ENCODE results near the gene HDHD3. TPM values are rescaled to one million over a fixed set of nuclear protein-coding genes. Genes with fewer than 3 reads are reported as not detected.

Gene HDHD3
- total and polyA plus RNA-seq, 12 donors, result 89.1 to 343 (median 194) TPM

- intact Hi-C loops (cut with DNase I), result no loop called here
- Histone ChIP-seq H3K36me3 (replicated peaks in 1 of 2) (peaks cover 0 to 66% of the 10 kb centered on the region in 2 donors), H3K4me1 (replicated peaks in 1 of 2) (peaks cover 4 to 6% of the 10 kb centered on the region in 2 donors), H3K9me3 (replicated peaks in 1 of 3) (no peaks in the 10 kb centered on the region), H3K27ac (peak overlapping the region in 2 of 5 donors; percentile 73 to 75), H3K4me3 (no peak overlapping the region), H3K27me3 (no peaks in the 10 kb centered on the region)
- no peak for DNase-seq
- TF ChIP-seq POLR2A (IDR thresholded peaks at IDR 0.05) (no peak), CTCF (IDR thresholded peaks at IDR 0.05) (no peak)
- 73 to 90% (median 86%) methylated on average over 6 to 11 of the region's 11 CpGs for WGBS, 4 donors
These were observed 12.7 kb upstream of the HDHD3 start for GRCh38 chr9:113389451-113389850.

GRCh38 chr9:113388833-113389232, 12.0 kb upstream of the HDHD3 start:
- WGBS, 4 donors, result 38 to 81% (median 52%) methylated on average over 7 to 13 of the region's 13 CpGs
- H3K36me3 ChIP-seq (replicated peaks in 1 of 2), result peaks cover 0 to 66% of the 10 kb centered on the region in 2 donors

GRCh38 chr9:113387560-113388230, 10.9 kb upstream of the HDHD3 start:
- Histone ChIP-seq H3K36me3 (replicated peaks in 1 of 2) (peaks cover 0 to 62% of the 10 kb centered on the region in 2 donors), H3K27me3 (no peaks in the 10 kb centered on the region), H3K27ac (peak overlapping the region in 2 of 5 donors; percentile 73 to 75), H3K4me3 (no peak overlapping the region), H3K4me1 (replicated peaks in 1 of 2) (peaks cover 4 to 6% of the 10 kb centered on the region in 2 donors), H3K9me3 (replicated peaks in 1 of 3) (no peaks in the 10 kb centered on the region)
- DNase-seq, result no peak
- intact Hi-C loops (cut with DNase I), result no loop called here
- no peak for TF ChIP-seq POLR2A (IDR thresholded peaks at IDR 0.05)
- no peak for TF ChIP-seq CTCF (IDR thresholded peaks at IDR 0.05)
- 84 to 90% (median 87%) methylated on average over 9 of the region's 9 CpGs for WGBS, 4 donors

More at GRCh38 chr9:113388833-113389232, 12.0 kb upstream of the HDHD3 start:
- intact Hi-C loops (cut with DNase I), result no loop called here
- Histone ChIP-seq H3K27me3 (no peaks in the 10 kb centered on the region), H3K9me3 (replicated peaks in 1 of 3) (no peaks in the 10 kb centered on the region), H3K27ac (peak overlapping the region in 3 of 5 donors; percentile 51 to 75 (median 73)), H3K4me1 (replicated peaks in 1 of 2) (peaks cover 4 to 6% of the 10 kb centered on the region in 2 donors), H3K4me3 (no peak overlapping the region)
- peak; percentile 62 to 88 (median 83) for DNase-seq
- TF ChIP-seq CTCF (IDR thresholded peaks at IDR 0.05) (no peak), POLR2A (IDR thresholded peaks at IDR 0.05) (no peak)

- Histone ChIP-seq H3K36me3 (replicated peaks in 1 of 2) (peaks cover 0 to 53% of the 10 kb centered on the region in 2 donors), H3K27me3 (no peaks in the 10 kb centered on the region), H3K4me1 (replicated peaks in 1 of 2) (peaks cover 4 to 6% of the 10 kb centered on the region in 2 donors), H3K4me3 (no peak overlapping the region), H3K9me3 (replicated peaks in 1 of 3) (no peaks in the 10 kb centered on the region), H3K27ac (peak overlapping the region in 2 of 5 donors; percentile 2 to 73)
- no peak for DNase-seq
- TF ChIP-seq POLR2A (IDR thresholded peaks at IDR 0.05) (no peak), CTCF (IDR thresholded peaks at IDR 0.05) (no peak)
- 73 to 91% (median 84%) methylated on average over 4 of the region's 4 CpGs for WGBS, 4 donors
- intact Hi-C loops (cut with DNase I), result no loop called here
These were observed 10.0 kb upstream of the HDHD3 start for GRCh38 chr9:113386571-113387393.

Data from adrenal gland (tissue), 12 donors.